Measurements from ENCODE around the gene ANKRD40. TPM values are rescaled to one million over a fixed set of nuclear protein-coding genes. Genes with fewer than 3 reads are reported as not detected.

Gene ANKRD40
- total RNA-seq, 4 donors from 2014 or later = 44.9 to 122 (median 80.4) TPM

DNA sequence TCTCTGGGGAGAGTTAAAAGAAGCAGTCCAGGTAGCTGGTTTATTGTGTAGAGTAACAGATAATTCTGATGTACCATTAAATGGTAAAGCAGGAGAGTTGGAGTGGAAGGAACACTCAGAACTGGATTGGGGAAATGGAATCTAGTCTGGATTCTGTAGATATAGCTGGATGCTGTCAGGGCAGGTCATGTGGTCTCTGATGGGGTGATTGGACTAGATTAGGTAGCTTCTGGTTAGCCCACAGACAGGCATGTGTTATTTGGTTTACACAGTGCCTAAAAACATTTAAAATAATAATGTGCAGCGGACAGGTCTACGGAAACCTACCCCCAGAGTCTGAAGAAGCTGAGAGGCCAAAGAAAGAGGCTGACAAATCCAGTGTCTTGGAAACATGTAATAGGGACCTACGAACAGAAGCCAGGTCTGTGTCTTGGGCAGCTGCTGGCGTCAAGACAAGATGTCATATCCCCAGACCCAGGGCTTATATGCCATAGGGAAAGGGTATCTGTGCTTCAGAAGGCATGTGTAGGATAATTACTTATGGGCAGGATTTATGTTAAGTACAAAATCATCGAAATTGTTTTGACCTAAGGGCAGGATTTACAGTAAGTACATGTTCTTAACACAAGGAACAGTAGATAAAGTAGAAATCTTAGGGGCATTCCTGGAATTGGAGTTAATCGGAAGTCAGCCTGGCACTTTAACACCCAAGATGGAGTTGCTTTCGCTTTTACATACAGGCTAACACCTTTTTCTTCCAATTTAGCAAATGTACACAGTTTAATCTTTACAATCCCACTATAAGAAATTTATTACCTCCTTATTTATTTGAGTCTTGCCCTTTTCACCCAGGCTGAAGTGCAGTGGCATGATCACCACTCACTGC, 24.1 kb upstream of the ANKRD40 start:
- TF ChIP-seq, protein P1, sequence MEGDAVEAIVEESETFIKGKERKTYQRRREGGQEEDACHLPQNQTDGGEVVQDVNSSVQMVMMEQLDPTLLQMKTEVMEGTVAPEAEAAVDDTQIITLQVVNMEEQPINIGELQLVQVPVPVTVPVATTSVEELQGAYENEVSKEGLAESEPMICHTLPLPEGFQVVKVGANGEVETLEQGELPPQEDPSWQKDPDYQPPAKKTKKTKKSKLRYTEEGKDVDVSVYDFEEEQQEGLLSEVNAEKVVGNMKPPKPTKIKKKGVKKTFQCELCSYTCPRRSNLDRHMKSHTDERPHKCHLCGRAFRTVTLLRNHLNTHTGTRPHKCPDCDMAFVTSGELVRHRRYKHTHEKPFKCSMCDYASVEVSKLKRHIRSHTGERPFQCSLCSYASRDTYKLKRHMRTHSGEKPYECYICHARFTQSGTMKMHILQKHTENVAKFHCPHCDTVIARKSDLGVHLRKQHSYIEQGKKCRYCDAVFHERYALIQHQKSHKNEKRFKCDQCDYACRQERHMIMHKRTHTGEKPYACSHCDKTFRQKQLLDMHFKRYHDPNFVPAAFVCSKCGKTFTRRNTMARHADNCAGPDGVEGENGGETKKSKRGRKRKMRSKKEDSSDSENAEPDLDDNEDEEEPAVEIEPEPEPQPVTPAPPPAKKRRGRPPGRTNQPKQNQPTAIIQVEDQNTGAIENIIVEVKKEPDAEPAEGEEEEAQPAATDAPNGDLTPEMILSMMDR (IDR thresholded peaks at IDR 0.05; ENCODE audit: low read depth) = no peak

DNA sequence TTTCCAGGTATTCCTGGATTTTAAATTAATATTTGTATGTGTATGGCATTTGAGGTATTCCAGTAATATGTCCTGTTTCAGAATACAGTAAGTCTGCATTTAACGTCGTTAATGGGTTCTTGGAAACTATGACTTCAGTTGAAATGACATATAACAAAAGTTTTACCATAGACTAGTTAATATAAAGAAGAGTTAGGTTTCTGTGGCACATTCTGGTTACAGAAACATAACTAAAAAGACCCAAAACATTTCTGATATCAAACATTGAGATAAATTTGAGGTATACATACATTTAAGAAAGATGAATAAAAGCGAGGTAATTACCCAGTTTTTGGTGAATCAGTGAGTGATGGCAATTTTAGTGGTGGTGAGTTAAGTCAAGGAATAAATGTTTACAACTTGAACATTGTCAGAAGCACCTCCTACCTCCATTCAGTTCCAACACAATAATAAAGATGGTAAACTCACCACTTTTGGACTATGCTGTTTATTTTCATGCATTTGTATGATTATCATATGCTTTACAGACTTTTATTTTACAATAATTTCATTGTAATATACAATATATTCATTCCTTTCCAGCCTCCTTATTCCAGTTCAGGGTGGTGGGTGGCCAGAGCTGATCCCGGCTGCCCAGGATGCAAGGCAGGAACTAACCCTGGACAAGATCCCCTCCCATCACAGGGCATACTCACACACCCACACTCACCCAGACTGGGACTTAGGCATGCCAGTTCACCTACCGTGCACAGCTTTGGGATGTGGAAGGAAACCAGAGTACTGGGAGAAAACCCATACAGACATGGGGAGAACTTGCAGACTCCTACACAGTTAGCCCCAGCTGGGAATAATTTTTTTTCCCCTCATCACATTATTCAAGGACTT, 21.4 kb upstream of the ANKRD40 start:
- TF ChIP-seq, protein P1 (IDR thresholded peaks at IDR 0.05; ENCODE audit: low read depth) = no peak

DNA sequence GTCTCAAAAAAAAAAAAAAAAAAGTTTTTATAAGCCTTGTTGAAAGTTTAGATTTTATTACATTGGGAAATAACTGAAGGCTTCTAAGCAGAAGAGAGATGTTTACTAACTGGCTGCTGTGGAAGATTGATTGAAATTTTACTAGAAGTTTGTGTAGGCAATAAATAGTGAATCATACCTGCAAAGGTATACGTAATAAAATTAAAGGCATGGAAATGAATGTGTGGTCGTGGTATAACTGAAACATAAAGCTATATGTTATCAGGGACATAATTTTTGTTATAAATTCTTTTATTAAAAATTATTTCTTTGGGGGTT, 20.4 kb upstream of the ANKRD40 start:
- TF ChIP-seq, protein P1 (IDR thresholded peaks at IDR 0.05; ENCODE audit: low read depth) = no peak

DNA sequence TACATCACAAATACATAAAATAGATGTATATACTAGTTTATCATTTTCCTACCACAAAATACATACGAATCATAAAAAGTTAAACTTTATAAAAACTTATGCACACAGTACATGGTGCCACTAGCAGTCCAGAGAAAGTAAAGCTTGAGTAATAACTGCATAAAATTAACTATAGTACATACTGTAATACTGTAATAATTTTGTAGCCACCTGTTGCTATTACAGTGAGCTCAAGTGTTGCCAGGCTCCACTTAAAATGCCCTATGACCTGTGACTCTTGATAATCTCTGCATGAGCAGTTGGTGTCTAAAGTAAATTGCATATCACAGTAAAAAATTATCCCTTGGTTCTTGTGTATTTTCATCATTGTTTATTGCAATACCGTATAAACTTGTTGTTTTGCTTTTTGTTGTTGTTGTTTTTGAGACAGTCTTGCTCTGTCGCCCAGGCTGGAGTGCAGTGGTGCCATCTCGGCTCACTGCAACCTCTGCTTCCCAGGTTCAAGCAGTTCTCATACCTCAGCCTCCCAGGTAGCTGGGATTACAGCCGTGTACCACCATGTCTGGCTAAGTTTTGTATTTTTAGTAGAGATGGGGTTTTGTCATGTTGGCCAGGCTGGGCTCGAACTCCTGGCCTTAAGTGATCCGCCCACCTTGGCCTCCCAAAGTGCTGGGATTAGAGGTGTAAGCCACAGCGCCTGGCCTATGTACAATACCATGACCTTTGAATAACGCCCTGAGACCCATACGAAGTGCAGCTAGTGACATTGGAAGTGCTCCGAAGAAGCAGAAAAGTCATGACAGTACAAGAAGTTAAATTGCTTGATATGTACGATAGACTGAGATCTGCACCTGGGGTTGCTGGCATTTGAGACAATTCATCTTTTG, 18.3 kb upstream of the ANKRD40 start:
- TF ChIP-seq, protein P1 (IDR thresholded peaks at IDR 0.05; ENCODE audit: low read depth) = no peak

DNA sequence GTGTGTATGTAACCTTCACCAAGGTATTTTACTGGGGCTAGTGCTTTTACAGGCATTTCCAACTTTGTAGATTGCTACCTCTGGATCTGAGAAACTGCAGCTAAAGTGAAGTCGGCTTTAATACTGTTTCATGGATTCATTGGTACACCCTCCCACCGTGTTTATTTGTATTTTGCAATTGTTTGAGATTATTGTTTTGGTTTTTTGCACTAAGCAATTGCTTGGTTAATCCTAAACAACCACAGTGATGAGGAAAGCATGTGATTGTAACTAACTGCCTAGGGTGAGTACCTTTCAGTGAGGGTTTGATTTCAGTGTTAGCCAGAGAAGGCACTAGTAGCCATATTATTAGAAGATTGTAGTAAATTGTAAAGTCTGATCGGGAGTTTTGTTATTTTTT, 15.0 kb upstream of the ANKRD40 start:
- TF ChIP-seq, protein P1 (IDR thresholded peaks at IDR 0.05; ENCODE audit: low read depth) = no peak

DNA sequence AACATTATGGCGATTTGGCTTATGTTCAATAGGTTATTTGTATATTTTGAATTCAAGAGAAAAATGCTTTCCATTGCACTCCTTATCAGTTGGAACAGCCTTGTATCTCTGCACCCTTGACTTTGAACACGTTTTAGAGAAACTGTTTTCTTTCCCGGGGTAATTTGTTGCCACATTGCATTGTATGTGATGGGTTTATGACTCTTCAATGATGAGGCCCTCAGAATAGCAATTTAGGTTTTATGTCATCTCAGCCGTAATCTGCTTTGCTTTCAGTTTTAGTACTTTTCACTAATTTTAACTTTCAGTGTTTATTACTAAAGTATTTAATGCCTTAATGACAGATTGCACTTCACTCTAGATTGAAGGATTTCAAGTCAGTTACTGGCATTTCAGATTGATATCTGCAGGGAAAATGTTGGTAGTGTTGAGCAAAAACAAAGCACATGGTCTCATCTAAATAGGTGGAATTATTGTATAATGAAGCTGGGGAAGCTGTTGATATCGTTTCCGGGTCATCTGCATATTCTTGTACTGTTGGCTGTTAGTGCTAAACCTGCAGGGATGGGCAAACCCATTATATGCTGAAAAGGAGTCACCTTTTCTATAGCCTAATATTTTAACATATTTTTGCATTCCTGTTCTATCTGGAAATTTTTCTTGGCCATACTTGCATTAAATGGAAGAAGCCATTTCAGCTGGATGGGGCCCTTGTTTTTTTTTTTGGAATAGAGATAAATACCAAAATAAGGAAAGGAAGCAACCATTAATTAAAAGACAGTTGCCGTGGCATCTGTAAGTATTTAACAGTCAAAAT, 13.7 kb upstream of the ANKRD40 start:
- TF ChIP-seq, protein P1 (IDR thresholded peaks at IDR 0.05; ENCODE audit: low read depth) = no peak
